Stomach (tissue), 4 donors: ENCODE data around the gene PITX2.

Experiments used
- CTCF ChIP-seq, 7 experiments: fragments of 450-650 bp in 4 of 7; fragments of 200-600 bp in 3 of 7; sonication (generic) in 3 of 7; IDR thresholded peaks; one replicate each; pipeline ENCODE4 v1.5.1; 2016 to 2019; ENCODE audit warnings: antibody characterized with exemption in 7 of 7, control low read depth in 2 of 7, mild to moderate bottlenecking in 1 of 7
- EP300 ChIP-seq: sonication (generic); formaldehyde crosslinking; IDR thresholded peaks from one replicate; pipeline ENCODE4 v1.6.1; 2017; ENCODE audit warnings: antibody characterized with exemption
- POLR2A ChIP-seq, 4 donors: fragments of 450-650 bp; IDR thresholded peaks; one replicate each; pipeline ENCODE4 v1.6.1; 2016; ENCODE audit warnings: antibody characterized with exemption in 4 of 4, control low read depth in 2 of 4, mild to moderate bottlenecking in 1 of 4, moderate library complexity in 1 of 4
- POLR2AphosphoS5 ChIP-seq, 3 donors: sonication (generic); formaldehyde crosslinking; IDR thresholded peaks; one replicate each; pipeline ENCODE4 v1.6.1; 2016; ENCODE audit warnings: antibody characterized with exemption in 3 of 3

GRCh38 chr4:110625576-110626257, 2.8 kb upstream of the PITX2 start:
- TF ChIP-seq CTCF (IDR thresholded peaks at IDR 0.05), result no peak
- no peak for TF ChIP-seq EP300
- TF ChIP-seq POLR2A (IDR thresholded peaks at IDR 0.05), result no peak
- no peak for TF ChIP-seq POLR2AphosphoS5 (IDR thresholded peaks at IDR 0.05)
